Nephron (organoid): ENCODE data around the gene EIF4E.
"Not testable (repeated sequence)": the region's sequence is repeated elsewhere in the genome, so short reads cannot be mapped to it uniquely, and the experiment has no call there.

Experiments used
- H3K27ac Mint-ChIP-seq, 3 experiments: 2 replicates each; pipeline ENCODE4 v1.8.0; 2020; ENCODE audit warnings: mixed read lengths in 3 of 3, mild to moderate bottlenecking in 2 of 3, moderate library complexity in 1 of 3
- H3K27me3 Mint-ChIP-seq: 2 replicates; pipeline ENCODE4 v1.8.0; 2021; ENCODE audit warnings: low read depth, mild to moderate bottlenecking, moderate library complexity, mixed read lengths
- H3K36me3 Mint-ChIP-seq: 2 replicates; pipeline ENCODE4 v1.8.0; 2020; ENCODE audit warnings: low read depth, mixed read lengths
- H3K4me1 Mint-ChIP-seq: 2 replicates; pipeline ENCODE4 v1.8.0; 2020; ENCODE audit warnings: mixed read lengths
- H3K4me3 Mint-ChIP-seq, 3 experiments: 2 replicates each; pipeline ENCODE4 v1.8.0; 2020; ENCODE audit warnings: mild to moderate bottlenecking in 3 of 3, mixed read lengths in 3 of 3, moderate library complexity in 2 of 3
- H3K9me3 Mint-ChIP-seq: 2 replicates; pipeline ENCODE4 v1.8.0; 2020; ENCODE audit warnings: mixed read lengths
- CTCF ChIP-seq, 3 experiments: fragments of 200-600 bp; sonication (generic); IDR thresholded peaks; one replicate each; pipeline ENCODE4 v1.5.0; 2021; ENCODE audit warnings: antibody characterized with exemption in 3 of 3; ENCODE audit not compliant: unreplicated experiment in 3 of 3

Gene EIF4E

GRCh38 chr4:98937986-98938720 is 9.2 kb upstream of the EIF4E start:
- no peak overlapping the region for H3K27ac Mint-ChIP-seq
- no peaks in the 10 kb centered on the region for H3K27me3 Mint-ChIP-seq
- TF ChIP-seq CTCF (IDR thresholded peaks at IDR 0.05; ENCODE audit: unreplicated experiment in 3 of 3), result no peak
- H3K4me1 Mint-ChIP-seq, result no peaks in the 10 kb centered on the region
- no peaks in the 10 kb centered on the region for H3K9me3 Mint-ChIP-seq
- H3K4me3 Mint-ChIP-seq, result no peak overlapping the region
- no peaks in the 10 kb centered on the region for H3K36me3 Mint-ChIP-seq

GRCh38 chr4:98935633-98936032 is 6.7 kb upstream of the EIF4E start:
- Mint-ChIP-seq H3K9me3 (peaks cover 2% of the 10 kb centered on the region), H3K4me3 (no peak overlapping the region), H3K36me3 (no peaks in the 10 kb centered on the region), H3K27me3 (no peaks in the 10 kb centered on the region), H3K4me1 (no peaks in the 10 kb centered on the region), H3K27ac (no peak overlapping the region)
- TF ChIP-seq CTCF (IDR thresholded peaks at IDR 0.05; ENCODE audit: unreplicated experiment in 3 of 3), result no peak

GRCh38 chr4:98934851-98935250 is 5.9 kb upstream of the EIF4E start:
- H3K4me3 Mint-ChIP-seq, H3K27ac Mint-ChIP-seq, H3K27me3 Mint-ChIP-seq, H3K4me1 Mint-ChIP-seq, H3K36me3 Mint-ChIP-seq, H3K9me3 Mint-ChIP-seq: not testable (repeated sequence)

- no peaks in the 10 kb centered on the region for H3K36me3 Mint-ChIP-seq
- TF ChIP-seq CTCF (IDR thresholded peaks at IDR 0.05; ENCODE audit: unreplicated experiment in 3 of 3), result no peak
- peaks cover 5% of the 10 kb centered on the region for H3K9me3 Mint-ChIP-seq
- no peak overlapping the region for H3K27ac Mint-ChIP-seq
- H3K27me3 Mint-ChIP-seq, result peaks cover 3% of the 10 kb centered on the region
- peak overlapping the region in 1 of 3 experiments; percentile 31 for H3K4me3 Mint-ChIP-seq
- H3K4me1 Mint-ChIP-seq, result no peaks in the 10 kb centered on the region
These were observed 3.6 kb upstream of the EIF4E start for GRCh38 chr4:98932539-98932938.

- H3K9me3 Mint-ChIP-seq, result peaks cover 5% of the 10 kb centered on the region
- TF ChIP-seq CTCF (IDR thresholded peaks at IDR 0.05; ENCODE audit: unreplicated experiment in 3 of 3), result no peak
- H3K27ac Mint-ChIP-seq, result peak overlapping the region in 1 of 3 experiments; percentile 98
- peak overlapping the region; percentile 95 to 98 (median 98) for H3K4me3 Mint-ChIP-seq
- peaks cover 3% of the 10 kb centered on the region for H3K27me3 Mint-ChIP-seq
- peaks cover 6% of the 10 kb centered on the region for H3K4me1 Mint-ChIP-seq
- peaks cover 14% of the 10 kb centered on the region for H3K36me3 Mint-ChIP-seq
These were observed 1.5 kb upstream of the EIF4E start for GRCh38 chr4:98930311-98930865.

- no peak for TF ChIP-seq CTCF (IDR thresholded peaks at IDR 0.05; ENCODE audit: unreplicated experiment in 3 of 3)
- Mint-ChIP-seq H3K27me3 (peaks cover 3% of the 10 kb centered on the region), H3K4me3 (peak overlapping the region; percentile 95 to 98 (median 98)), H3K36me3 (peaks cover 17% of the 10 kb centered on the region), H3K4me1 (peaks cover 6% of the 10 kb centered on the region), H3K9me3 (peaks cover 5% of the 10 kb centered on the region), H3K27ac (peak overlapping the region; percentile 90 to 98 (median 97))
These were observed 671 bp upstream of the EIF4E start for GRCh38 chr4:98929341-98930267.
